HG02678 (cell line): Measurements from ENCODE around the gene SLC35F3.
A peak's percentile ranks its signal among the peaks of the same experiment; 100 is the strongest.
"Not testable (repeated sequence)": the region's sequence is repeated elsewhere in the genome, so short reads cannot be mapped to it uniquely, and the experiment has no call there.

Source experiments
- ATAC-seq: cut with Tn5 transposase; IDR thresholded peaks from one replicate; pipeline ENCODE4 v1.9.1; 2021; ENCODE audit warnings: mild to moderate bottlenecking, moderate library complexity; ENCODE audit not compliant: unreplicated experiment

The SLC35F3 gene

GRCh38 chr1:234244482-234244881 is 340.0 kb downstream of the SLC35F3 start:
- peak; percentile 32 for ATAC-seq

GRCh38 chr1:234246638-234247116 is 342.2 kb downstream of the SLC35F3 start:
- ATAC-seq = peak; percentile 83

GRCh38 chr1:234247746-234248145 is 343.3 kb downstream of the SLC35F3 start:
- ATAC-seq = not testable (repeated sequence)

- ATAC-seq = no peak
These were observed 346.3 kb downstream of the SLC35F3 start for GRCh38 chr1:234250747-234251146.

- ATAC-seq = no peak
These were observed 349.3 kb downstream of the SLC35F3 start for GRCh38 chr1:234253732-234254131.

- no peak for ATAC-seq
These were observed 351.9 kb downstream of the SLC35F3 start for GRCh38 chr1:234256359-234256758.

GRCh38 chr1:234258071-234258470 is 353.6 kb downstream of the SLC35F3 start:
- no peak for ATAC-seq

- no peak for ATAC-seq
These were observed 356.1 kb downstream of the SLC35F3 start for GRCh38 chr1:234260578-234260977.

- no peak for ATAC-seq
These were observed 357.1 kb downstream of the SLC35F3 start for GRCh38 chr1:234261545-234261944.

GRCh38 chr1:234262007-234262753 is 357.7 kb downstream of the SLC35F3 start:
- ATAC-seq = no peak

GRCh38 chr1:234262754-234263105 is 358.3 kb downstream of the SLC35F3 start:
- ATAC-seq = no peak

- no peak for ATAC-seq
These were observed 360.4 kb downstream of the SLC35F3 start for GRCh38 chr1:234264832-234265231.

- no peak for ATAC-seq
These were observed 360.8 kb downstream of the SLC35F3 start for GRCh38 chr1:234265321-234265720.

GRCh38 chr1:234265861-234266260 is 361.4 kb downstream of the SLC35F3 start:
- no peak for ATAC-seq

- no peak for ATAC-seq
These were observed 365.6 kb downstream of the SLC35F3 start for GRCh38 chr1:234270093-234270492.

GRCh38 chr1:234270581-234271242 is 366.2 kb downstream of the SLC35F3 start:
- no peak for ATAC-seq

GRCh38 chr1:234271243-234271606 is 366.7 kb downstream of the SLC35F3 start:
- peak; percentile 96 for ATAC-seq

GRCh38 chr1:234272656-234273312 is 368.3 kb downstream of the SLC35F3 start:
- ATAC-seq = no peak

GRCh38 chr1:234273981-234274380 is 369.5 kb downstream of the SLC35F3 start:
- ATAC-seq = no peak

GRCh38 chr1:234276151-234276788 is 371.8 kb downstream of the SLC35F3 start:
- ATAC-seq = no peak

- no peak for ATAC-seq
These were observed 372.8 kb downstream of the SLC35F3 start for GRCh38 chr1:234277161-234277868.
